ENCODE results near the gene KYNU.

The KYNU gene

DNA sequence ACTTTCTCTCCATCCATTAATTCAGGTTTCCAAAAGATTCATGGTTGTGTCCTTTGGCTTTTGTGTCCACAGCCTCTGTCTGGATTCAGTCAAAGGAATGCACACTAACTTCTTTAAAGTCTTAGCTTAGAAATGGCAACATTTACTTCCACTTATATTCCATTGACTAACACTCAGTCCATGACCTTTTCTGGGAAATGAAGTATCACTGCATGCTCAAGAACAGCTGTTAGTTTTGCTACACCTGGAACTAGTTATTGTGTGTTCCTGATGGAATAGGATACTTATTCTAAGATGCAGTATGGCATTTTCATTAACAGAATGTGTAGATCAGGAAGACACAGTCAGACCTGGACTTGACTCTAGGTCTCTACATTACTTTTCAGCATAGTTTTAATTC is 88.8 kb downstream of the KYNU start:
- DNase-seq (ENCODE audit: low read depth), result no peak

DNA sequence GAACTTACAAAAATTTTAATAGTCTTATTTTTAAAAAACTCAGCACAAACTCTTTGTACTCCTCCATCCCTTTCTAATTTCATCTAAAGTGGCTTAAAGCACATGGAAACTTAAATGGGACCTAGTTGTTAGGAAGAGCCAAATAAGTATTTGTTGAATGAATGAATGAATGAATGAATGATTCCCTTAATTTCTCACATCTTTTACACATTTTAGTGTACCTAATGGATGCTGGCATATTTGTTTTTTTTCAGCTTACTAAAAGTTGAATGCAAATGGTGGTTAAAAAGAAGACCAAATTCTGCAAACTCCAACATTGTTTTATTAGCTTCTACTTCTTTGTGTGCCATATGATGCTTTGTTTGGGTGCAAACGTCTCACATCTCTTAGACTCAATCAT is 89.6 kb downstream of the KYNU start:
- no peak for DNase-seq (ENCODE audit: low read depth)

DNA sequence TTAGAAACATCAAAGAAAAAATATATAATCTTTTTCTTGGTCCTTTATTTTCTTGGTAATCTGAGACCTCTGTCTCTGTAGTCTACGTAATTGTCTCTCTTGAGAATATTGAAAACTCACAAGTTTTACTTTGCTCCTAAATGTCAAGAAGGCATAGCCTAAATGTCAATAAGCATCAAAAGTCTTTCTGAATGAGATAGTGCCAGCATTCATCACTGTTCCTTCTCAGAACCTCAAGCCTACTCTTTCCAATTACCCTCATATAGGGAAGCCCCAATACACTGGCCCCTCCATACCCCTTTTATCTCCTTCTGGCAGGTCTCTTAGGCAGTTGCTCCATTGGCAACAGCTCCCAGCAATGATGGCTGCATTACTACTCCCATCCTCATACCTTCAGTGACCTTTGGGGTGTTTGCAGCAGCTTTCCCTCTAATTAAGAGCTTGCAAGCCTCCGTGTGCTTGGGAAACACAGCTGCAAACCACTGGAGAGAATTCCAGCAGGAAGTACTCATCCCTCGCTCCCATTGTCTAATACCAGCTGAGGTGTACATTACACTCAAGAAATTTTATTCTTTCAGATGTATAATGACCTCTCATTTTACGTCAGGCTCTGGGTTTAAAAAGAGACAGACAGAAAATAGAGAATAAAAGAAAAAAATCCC is 95.8 kb downstream of the KYNU start:
- DNase-seq (ENCODE audit: low read depth), result no peak

DNA sequence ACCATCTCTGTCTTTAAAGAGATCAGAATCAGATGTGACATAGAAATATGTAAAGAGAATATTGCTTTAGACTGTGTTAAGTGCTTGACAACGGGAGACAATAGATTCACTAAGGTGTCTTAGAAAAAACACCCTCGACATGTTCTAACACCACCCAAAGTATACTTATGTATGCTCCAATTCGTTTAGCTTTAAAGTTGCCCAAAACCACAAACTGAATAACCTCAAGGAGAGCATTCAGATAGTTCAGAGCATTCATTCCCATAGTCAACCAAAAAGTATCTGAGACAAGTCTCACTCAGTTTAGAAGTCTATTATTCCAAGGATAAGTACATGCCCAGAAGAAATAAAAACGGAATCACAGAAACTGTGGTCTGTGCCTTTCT is 96.4 kb downstream of the KYNU start:
- DNase-seq (ENCODE audit: low read depth), result no peak

DNA sequence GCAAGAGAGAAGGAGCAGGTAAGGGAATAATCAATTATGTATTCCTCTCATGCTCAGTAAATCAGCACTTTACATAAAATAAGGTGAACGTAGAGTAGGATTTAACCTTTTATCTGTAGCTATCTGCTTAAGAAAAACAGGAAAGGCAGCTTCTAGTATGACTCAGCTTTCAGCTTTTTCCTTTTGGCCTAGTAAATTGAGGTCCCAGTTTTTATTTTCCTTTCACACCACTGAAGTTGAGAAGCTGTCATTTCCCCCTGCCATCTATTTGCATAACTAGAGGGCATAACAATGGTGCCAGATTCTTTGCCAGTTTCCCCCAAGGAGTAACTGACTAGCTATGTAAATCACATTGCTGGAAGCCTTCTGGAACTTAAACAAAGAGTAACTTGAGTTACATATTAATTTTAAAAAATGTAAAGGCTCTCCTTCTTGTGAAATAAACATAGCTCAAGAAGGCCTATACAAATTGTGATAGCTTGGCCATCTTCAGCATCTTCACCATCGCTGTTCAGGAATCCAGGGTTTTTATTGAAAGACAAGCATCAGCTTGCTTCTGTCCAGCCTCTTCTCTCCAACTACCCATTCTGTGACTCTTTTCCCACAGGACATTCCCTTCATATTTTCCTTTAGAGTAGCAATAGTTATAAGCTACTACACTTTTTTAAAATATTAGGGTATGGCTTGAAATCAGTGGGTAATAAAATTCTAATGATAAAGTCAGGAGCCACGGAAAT is 97.0 kb downstream of the KYNU start:
- DNase-seq (ENCODE audit: low read depth), result peak; percentile 21

DNA sequence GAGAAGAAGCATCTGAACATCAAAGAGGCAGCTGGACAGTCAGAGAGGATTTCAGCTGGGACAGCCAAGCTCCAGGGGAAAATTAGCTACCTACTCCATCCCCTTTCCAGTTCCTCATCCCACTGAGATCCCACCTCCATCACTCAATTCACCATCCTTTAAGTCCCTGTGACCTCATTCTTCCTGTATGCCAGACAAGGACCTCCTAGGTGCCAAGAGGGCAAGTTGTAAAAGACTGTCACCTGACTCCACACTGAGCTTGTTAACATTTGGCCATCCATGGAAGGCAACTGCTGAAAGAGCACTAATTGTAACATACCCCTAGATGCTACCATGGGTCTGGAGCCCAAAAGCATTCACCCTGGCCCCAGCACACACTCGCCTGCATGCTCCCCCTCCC is 97.8 kb downstream of the KYNU start:
- DNase-seq (ENCODE audit: low read depth), result no peak

DNA sequence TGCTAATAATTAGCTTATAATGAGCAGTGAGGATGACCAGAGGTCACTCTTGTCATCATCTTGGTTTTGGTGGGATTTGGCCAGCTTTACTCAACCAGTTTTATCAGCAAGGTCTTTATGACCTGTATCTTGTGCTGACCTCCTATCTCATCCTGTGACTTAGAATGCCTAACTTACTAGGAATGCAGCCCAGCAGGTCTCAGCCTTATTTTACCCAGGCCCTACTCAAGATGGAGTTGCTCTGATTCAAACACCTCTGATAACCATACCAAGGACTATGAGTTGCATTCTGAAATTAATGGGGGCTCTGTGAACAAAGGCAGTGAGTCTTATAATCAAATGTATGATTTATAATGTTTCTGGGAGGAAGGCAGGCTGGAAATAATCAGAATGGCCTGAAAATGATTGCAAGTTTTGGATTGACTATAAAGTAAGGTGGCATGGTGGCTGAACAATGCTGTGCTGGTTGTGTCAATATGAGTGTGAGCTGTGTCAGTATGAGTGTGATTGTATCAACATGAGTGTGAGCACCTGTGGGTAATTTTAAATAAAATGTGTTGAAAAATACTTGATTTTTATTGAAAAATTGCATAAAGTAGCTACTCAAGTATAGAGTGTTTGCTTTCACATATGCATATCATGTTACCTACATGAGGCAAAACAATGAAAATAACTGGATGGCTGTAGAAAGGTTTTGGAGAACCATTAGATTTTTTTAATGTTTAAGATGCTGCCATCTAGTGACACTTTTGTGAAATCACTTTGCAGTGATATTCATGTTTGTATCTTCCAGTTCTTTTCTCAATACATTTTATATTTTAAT is 103.0 kb downstream of the KYNU start:
- DNase-seq (ENCODE audit: low read depth), result peak; percentile 24

DNA sequence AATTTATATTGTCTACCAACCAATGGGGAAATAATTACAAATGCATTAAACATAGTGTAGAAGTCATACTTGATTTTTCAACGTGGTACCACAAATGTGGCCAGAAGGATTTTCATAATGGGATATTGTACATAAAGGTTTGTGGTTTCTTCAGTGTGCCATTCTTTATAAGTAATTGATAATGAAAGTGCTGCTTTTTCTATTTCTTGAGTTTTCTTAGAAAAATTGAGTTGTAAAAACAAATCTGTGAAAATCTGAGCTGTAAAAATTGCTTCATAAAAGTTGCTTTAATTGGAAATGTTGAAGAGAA is 103.6 kb downstream of the KYNU start:
- DNase-seq (ENCODE audit: low read depth), result no peak

DNA sequence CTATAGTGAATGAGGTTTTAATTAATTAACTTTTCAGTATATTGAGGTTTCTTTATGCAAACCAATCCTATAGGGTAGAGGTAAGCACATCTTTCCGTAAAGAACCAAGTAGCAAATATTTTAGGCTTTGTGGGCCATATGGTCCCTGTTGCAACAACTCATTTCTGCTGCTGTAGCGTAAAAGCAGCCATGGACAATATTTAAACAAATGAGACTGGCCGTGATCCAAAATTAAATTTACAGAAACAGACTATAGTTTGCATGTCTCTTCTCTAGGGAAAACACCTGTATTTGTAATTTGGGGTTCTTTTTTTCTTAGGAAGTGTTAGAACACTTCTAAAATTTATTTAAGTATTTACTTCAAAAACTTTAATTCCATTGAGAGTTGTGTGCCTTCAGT is 104.3 kb downstream of the KYNU start:
- no peak for DNase-seq (ENCODE audit: low read depth)

DNA sequence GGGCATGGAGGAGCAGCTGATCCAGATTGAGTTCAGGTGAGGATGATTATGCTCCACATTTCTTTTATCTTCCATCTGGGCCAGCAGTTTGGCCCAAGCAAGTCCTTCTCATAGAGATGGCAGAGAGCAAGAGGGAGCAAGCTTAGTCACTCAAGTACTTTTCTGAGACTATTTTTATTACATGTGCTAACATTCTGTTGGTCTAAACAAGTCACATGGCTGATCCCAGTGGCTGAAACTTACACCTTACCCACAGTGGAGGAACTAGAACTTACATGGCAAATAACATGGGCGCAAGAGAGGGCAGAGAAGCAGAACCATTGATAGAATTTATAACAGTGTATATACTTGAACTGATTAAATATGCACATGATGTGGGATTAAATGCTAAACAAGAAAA is 105.7 kb downstream of the KYNU start:
- no peak for DNase-seq (ENCODE audit: low read depth)

DNA sequence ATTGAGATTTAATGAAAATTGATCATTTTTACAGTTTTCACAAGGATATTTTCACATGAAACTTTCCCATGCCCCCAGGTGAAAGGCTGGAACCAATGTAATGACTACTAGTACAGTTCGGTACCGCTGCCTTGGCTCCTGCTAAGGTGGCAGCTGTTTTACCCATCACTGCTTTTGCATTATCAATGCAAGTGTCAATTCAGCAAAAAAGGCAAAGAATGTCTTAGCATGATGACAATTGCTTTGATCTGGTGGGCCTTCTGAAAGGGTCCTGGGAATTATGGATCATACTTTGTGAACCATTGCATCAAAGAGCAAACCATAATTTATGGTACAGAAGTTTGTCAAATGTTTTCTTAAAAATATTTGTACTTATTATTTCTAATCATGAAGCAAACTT is 107.2 kb downstream of the KYNU start:
- DNase-seq (ENCODE audit: low read depth), result no peak

DNA sequence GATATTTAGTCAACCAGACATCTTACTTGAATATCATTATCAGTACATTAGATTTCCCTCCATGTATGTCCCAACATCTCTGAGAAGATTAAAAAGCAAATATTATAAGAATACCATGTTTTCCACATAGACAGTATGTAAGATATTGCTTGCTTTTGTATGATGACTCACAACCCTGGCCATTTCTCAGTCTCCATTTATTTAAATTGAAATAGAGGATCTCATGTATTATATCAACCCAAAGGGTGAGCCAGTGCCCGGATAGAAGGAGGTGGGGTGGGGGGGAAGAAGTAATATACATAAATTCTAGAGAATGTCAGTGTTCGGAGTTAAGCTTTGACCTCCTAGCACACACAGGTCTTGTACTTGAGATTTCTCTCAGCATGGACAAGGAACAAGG is 109.6 kb downstream of the KYNU start:
- no peak for DNase-seq (ENCODE audit: low read depth)

DNA sequence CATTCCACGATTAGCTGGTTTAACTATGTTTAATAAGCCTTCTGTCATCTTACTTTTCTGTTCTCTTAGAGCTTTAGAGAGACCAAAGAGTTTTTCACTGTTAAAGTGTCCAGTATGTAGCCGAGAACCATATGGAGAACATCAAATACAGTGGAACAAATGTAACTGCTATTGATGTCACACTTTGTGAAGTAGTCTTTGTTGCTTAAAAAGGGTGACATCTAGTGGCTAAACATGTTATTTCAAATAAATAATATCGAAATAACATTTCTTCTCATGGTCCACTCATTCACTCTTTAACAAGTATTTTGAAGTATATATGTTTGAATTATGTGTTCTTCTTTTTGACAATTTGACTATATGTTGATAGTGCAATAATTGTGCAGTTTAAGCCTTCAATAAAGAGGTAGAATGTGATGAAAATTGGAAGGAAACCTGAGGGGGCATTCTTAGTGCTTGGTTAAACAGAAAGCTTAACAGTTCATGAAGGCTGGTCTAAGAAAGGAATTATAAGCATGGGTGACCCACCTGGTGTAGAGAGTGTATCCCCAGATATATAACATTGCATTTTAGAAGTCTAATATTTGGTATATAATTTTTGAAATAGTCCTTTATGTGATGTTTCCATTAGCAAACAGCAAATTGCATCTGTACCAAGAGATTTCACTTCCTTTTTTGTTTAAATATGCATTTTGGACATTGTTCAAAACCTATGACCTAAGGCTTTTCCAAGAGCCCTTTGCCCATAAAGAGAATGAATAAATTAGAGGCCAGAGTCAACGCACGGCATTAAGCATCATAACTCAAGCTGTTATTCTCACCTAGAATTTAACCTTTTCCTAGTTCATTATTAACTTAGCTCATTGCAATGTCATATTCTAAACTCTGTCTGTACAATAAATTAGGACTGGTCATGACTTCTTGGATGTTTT is 112.1 kb downstream of the KYNU start:
- DNase-seq (ENCODE audit: low read depth), result peak; percentile 13

DNA sequence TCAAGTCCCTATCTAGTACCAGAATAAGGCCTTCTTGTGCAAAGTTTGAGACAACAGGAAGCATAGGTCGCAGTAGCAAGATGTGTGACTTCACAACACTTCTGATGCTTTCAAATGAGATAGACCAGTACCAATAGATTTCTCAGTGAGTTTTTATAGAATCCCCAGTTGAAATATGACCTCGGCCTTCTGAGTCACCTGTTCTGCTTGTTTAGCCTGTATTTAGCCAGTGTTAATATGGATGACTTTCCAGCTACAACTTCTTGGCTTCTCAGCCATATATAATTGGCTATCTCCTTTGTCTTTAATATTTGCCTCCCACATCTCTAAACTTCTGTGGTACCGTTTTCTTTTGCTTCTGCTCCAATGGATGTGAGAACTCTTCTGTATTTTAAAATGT is 113.8 kb downstream of the KYNU start:
- DNase-seq (ENCODE audit: low read depth), result no peak

DNA sequence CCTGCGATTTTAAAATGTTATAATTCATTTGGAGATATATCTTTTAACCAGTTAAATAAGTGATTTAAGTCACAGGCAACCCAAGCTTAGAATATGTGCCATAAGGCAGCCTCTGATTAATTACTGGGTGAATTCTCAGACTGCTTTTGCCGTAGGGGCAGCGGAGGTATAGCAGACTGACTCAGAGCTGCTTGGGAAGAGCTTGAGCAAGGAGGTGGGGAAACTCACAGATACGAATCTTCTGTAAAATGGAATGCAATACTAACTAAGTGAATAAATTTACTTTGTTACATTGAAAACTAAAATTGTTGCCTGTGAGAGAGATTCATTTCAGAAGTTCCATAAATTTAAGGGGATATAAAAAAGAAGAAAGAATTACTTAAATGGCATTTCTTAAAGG is 115.4 kb downstream of the KYNU start:
- no peak for DNase-seq (ENCODE audit: low read depth)

DNA sequence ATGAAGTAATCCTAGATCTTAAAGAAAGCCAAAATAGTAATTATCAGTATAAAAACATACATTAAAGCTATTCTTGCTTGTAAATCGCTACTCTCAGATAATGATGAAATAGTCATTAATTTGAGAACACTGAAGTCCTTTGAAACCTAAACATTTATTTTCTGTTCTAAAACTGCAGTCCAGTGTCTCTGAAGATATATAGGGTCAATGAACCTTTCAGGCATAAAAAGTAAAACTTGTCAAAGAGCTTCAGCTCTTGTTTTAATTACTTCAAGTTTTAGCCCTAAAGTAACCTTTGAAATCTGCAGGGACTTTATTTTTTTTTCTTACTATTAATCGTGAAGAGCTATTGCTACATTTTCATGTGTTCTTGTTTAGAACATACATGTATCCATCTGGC is 116.3 kb downstream of the KYNU start:
- no peak for DNase-seq (ENCODE audit: low read depth)

DNA sequence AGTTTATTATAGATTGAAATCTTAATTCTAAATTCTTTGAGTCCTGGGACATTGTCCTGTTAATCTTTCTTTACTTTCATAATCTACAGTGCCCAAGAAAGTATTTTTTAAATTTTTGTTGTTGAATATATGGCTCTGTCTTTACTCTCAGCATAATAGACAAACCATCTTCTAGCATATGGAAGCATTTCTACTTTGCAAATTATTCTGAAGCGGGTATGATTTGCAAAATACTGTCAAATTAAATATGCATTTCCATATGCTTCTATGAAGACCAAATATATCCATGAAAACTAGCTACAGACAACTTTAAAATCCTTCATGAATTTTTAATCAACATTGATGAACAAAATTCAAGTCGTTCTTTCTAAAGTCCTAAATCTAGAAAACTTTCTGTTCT is 117.2 kb downstream of the KYNU start:
- DNase-seq (ENCODE audit: low read depth), result no peak

DNA sequence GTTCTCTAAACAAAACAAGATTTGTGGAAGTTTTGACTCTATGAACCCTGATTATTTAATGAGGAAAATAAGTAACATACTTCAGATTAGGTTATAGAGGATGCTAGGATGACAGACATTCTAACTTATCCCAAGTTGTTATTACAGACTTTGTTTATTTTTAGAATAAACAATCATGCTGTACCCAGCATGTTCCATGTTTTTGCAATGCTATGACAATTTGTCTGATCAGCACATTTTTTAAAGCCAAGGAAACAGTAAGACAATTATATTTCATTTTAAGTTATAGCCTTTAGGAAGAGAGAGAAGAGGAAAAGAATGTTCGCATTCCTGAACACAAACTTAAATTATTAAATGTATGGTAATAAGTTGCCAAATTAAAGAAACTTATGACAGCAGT is 119.8 kb downstream of the KYNU start:
- DNase-seq (ENCODE audit: low read depth), result no peak

DNA sequence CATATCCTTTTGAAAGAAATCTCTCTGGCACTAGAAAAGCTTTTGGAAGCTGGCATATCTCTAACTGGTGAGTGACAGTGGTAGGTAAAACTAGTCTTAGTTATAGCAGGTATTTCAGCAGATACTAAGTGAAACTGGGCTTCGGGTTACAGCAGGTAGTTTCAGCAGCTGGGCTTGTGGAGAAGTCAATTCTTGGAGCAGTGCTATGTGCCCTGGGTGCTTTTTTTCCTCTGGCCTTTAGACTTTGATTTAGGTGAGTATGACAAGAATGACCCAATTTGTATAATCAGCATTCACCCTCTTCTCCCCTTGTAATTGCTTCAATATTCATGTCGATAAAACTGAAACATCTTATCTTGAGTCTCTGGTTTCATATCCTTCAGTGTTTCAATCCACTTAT is 123.1 kb downstream of the KYNU start:
- DNase-seq (ENCODE audit: low read depth), result no peak

DNA sequence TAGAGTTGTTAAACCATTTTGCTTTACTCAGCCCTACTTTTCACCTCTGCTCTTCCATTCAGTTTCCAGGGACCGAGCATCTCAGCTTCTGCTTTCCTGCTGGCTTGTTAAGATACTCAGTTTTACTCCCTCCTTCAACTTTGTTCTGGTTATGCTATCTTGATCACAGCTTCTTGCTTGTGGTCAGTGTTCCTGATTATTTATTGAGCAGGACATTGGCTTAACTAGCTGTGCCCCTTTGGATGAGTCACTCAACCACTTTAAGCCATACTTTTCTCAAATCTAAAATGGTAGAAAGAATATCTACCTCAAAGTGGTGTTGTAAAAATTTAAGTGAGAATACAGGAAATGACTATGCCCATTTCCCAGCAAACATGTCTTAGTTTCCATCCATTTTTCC is 124.0 kb downstream of the KYNU start:
- no peak for DNase-seq (ENCODE audit: low read depth)

DNA sequence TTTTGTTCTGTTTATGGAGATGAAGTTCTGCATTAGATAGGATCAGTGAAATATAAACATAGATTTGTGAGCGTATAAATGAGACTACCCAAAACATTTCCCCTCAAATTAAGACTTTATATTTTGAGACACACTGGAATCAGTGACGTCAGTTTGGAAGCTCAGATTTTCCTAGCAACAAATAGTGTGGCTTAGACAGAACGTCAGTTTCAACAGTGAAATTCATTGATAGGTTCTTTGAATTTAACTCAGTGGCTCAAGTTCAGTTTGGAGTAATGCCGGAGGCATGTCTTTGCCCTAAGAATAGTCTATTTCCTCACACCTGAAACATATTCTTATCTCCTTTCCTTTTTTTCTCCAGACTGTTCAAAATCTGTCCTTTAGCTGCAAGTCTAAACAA is 138.2 kb downstream of the KYNU start:
- peak; percentile 10 for DNase-seq (ENCODE audit: low read depth)

DNA sequence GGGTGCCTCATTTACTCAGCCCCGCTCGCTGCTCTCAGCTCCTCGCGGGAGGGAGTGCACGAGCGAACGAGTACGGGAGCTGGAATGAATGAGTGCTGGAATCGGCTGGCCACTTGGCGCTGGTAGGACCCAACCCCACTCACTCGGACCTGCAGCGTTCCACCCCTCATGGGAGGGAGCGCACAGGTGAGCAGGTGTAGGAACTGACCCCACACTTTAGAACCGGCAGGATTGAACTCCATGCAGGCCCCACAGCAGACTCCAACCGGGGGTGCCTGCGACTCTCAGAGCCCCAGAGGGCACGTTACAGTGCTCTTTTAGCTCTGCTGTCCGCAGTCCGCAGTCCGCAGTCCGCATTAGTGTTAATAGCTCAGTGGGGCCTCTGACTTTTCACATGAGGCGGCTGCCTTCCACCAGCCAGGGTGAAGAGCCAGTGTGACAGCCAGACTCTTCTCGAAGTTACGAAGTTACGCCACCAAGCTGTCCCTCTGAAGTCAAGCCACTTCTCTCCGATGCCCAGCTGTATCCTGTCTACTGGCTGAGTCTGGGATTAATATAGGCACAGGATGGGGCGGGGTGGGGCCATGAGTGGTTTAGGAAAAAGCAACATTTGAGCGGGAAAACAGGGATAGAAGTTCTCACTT is 149.1 kb downstream of the KYNU start:
- no peak for DNase-seq (ENCODE audit: low read depth)
